GM18517 (cell line): ENCODE results near the gene MIDN.

Source experiments
- ATAC-seq: cut with Tn5 transposase; IDR thresholded peaks from one replicate; pipeline ENCODE4 v1.9.1; 2021; ENCODE audit warnings: mild to moderate bottlenecking, moderate library complexity; ENCODE audit not compliant: unreplicated experiment

MIDN gene

DNA sequence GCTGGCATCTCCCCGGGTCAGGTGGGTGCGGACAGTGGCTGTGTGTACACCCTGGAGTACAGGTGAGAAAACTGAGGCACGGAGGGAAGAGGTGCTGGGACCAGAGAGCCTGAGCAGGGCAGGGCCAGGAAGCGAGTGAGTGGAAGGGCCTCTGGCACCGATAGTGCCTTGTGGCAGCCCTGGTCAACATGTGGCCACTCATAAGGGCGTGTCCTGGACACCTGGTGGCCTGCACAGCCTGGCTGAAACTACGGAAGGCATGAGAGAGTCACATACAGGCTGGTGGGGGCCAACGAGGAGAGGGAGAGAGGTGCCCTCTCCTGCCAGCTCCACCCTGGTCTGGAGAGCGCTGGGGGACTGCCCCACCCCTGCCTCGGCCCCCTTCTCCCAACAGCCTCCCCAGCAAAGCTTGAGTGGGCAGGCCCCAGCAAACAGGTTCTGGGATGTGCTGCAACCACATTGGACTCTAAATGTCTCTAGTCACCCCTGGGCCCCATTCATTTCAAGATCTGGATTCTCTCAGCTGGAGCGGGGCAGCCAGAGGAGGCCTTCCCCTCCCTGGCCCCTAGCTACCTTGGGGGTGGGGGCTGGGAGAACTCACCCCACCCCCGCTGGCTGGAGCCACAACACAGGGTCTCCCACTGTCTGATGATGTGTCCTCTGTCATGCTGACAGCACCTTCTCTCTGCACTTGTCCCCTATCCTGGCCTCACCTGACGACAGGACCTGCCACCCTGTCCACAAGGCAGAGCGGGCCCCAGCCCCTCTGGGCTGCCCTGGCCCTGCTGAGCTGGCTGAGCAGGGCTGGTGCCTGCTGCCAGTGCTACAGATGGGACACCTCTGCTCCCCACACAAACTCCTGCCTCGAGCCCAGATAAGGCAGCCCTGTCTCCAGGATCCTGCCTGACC, 16.4 kb upstream of the MIDN start:
- ATAC-seq, result no peak

DNA sequence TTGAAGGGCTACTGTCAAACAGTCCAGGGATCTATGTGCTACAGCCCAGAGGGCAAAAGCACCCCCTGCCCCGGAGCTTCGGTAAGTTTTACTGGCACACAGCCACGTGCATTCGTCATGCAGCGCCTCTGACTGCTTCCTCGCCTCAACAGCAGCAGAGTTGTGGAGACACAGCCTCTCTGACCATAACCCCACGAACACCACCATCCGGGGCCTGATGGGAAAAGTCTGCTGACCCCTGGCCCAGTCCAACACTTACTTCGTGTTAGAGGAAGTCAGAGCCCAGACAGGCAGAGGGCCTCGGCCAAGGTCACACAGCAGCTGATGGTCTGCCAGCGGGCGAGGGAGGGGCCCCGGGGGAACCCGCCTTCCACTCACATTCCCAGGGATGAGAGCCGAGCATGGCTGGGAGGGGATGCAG, 15.7 kb upstream of the MIDN start:
- ATAC-seq, result no peak

DNA sequence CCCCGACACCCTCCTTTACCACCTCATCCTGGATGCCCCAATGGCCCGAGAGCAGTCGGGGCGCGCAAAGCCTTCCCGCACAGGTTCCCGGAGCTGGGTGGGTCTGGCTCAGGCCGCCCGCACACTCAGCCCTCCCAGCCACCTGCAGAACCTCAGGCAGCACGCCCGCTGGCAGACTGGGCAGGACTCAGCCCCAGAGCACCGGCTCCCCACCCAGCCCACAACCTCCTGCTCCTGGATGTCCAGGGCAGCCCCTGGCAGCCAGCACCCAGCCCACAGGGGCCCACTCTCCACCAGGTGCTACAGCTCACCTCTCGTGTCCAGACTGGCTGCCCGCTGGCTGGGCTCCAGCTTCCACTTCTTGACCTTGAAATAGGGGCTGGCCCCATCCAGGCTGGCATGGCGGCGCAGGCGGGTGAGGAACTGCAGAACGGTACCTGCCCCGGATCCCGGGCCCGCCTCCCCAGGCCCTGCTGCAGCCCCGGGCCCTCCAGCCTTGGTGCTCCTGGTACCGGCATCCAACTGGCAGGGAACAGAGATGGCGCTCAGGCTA, 15.2 kb upstream of the MIDN start:
- no peak for ATAC-seq

DNA sequence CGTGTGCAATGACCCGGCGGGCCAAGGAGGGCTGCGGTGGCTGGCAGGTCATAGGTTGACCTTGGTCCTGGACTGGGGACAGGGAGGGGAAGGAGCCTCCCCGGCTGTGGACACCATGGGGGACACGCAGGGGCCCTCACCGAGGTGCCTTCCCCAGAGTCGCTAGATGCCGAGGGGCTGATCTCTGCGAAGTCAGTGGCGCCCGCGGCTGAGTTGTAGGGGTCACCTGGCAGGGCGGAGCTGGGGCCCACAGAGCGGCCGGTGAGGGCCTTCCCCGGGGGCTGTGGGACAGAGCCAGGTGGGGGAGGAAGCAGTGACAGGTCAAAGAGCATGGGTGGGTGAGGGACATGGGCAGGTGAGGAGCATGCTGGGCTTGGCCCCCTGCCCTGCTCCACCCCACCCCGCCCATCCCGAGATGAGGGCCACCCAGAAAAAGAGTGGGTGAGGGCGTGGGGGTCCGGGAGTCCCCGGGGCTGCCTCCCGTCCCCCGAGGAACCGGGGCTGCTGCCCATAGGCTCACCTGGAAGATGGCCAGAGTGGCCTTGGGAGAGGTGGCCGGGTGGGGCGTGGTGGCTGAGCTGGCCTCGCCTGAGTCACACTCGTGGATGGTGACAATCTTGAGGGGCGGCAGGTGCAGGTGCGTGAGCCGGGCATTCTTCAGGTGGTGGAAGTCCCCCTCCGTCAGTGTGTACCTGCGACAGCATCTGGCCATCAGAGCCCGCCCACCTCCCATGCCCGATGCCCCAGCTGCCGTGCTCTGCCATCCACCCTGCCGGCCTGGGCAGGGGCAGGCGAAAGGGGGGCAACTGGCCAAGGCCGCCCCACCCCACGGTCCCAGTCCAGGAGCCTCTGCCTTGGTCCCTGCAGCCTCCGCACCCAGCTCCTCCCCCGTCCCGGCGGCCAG, 14.1 kb upstream of the MIDN start:
- ATAC-seq, result no peak

DNA sequence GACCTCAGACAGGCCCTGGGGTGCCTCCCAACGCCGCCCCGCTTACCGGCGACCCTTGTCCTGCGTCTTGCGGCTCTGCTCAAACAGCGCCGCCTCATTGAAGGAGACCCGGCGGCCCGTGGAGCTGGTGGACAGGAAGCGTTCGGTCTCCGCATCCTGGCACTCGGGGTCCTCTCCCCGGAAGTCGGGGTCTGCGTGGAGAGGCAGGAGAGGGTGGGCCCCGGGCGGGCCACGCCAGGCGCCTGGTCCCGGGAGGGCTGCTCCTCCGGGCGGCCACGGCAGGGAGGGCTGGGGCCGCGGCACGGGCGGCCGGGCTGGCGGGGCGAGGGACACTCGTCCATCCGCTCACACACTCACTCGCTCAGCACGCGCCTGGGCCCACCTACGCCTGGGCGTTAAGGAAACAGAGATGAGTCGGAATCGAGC, 13.4 kb upstream of the MIDN start:
- no peak for ATAC-seq

DNA sequence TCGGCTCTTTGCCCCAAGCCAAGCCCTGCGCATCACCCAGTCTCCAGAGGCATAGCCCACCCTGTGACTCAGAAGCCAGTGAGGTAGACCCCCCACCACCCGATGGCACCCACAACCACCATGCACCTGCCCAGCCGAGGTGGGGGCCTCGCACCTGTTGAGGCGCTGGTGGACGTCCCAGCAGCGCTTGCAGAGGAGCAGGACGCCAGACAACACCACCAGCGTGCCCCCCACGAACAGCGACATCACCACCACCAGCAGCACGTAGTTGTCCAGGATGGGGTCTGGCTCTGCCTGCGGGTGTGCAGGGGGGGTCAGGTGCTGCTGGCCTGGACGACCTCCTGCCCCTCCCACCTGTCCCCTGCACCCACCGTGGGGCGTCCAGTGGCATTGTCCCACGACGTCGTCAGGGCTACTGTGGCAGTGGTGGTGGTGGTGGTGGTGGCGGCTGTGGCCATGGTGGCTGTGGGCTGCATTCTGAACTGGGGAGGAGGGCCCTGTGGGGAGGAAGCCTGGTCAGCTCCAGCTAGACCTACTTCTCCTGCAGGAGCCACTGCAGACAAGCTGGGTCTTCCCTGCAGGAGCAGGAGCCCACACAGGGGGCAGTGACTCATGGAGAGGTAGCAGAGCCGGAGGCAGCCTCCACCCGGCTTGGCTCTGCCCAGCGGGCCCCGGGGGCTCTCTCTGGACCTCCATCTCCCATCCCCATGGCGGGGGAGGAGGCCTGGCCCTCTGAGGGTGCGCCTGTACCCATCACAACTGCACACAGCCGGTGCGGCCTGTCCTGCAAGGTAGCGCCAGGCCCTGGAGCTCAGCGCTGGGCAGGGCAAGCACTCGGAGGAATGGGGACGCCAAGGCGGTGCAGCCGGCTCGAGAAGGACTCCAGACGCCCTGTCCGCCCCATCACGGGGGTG, 12.5 kb upstream of the MIDN start:
- no peak for ATAC-seq

DNA sequence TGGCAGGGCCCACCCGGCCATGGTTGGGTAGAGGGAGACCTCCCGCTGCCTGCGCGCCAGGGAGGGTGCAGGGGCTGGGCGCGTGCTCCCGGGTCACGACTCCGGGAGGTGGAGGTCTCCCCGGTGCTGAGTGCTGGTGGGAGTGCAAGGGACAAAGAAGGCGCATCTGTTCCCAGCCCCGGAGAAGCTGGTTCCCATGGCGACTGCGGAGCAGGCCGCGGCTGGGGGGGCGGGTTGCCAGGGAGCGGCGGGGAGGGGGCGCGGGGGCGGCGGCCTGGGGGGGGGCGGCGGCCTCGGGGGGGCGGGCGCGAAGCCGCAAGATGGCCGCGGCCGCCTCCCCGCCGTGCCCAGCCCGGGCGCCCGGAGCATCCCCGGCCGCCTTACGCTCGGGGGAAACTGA, 11.8 kb upstream of the MIDN start:
- no peak for ATAC-seq

DNA sequence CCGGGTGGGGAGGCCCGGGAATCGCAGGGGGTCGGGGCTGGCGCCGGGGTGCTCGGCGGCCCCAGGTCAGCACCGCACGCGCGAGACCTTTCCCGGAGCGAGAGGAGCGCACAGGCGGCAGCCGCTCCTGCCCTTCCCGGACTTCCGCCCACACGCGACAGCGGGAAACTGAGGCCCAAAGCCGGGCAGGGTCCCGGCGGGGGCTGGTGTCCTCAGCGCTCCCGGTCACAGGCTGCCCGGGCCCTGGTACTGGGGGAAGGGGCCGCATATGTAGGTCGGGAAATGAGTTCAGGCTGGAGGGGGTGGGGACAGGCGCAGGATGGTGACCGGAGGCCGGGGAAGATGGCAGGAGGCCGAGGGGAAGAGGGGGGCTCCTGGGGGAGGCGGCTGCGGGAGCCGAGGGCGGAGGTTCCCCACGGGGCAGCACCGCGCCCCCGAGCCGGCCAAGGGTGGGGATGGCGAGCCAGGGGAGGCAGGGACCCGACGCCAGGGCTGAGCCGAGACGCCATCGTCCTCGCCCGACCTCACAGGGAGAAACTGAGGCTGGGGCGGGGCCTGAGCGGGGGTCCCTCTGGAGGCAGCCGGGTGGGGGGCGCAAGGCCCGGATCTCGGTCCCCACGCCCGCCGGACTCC, 11.2 kb upstream of the MIDN start:
- ATAC-seq, result no peak

DNA sequence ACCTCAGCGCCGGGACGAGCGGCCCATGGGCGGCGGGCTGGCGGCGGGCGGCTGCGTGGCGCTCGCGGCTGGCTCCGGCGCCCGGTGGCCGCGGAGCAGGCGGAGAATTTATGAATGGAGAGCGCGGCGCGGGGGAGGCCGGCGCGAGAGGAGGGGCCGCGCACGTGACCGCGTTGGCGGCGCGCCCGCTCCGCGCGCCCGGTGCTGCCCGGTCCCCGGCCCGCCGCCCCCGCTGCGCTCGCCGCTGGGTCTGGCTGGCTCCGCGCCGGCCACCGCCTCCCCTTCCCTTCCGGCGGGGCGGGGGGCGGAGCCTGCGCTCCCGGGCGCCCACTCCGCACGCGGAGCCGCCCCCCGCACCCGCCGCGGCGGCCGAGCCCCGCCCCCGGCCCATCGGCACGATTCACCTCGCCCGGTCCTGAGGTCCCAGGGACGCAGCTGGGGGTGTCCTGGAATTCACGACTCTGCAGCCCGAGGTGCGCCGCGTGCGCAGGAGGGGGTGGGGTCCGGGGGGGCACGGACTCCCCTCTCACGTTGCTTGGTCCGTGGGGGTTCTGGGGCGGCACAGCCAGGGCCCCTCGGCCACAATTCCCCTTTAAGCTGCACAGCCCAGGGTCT, 10.5 kb upstream of the MIDN start, which contains the start of gene CBARP:
TSS of gene CBARP (minus strand) at position 252 of the 615 bp plus-strand sequence. CDS start 1,905 bp downstream, outside the sequence.
- no peak for ATAC-seq

DNA sequence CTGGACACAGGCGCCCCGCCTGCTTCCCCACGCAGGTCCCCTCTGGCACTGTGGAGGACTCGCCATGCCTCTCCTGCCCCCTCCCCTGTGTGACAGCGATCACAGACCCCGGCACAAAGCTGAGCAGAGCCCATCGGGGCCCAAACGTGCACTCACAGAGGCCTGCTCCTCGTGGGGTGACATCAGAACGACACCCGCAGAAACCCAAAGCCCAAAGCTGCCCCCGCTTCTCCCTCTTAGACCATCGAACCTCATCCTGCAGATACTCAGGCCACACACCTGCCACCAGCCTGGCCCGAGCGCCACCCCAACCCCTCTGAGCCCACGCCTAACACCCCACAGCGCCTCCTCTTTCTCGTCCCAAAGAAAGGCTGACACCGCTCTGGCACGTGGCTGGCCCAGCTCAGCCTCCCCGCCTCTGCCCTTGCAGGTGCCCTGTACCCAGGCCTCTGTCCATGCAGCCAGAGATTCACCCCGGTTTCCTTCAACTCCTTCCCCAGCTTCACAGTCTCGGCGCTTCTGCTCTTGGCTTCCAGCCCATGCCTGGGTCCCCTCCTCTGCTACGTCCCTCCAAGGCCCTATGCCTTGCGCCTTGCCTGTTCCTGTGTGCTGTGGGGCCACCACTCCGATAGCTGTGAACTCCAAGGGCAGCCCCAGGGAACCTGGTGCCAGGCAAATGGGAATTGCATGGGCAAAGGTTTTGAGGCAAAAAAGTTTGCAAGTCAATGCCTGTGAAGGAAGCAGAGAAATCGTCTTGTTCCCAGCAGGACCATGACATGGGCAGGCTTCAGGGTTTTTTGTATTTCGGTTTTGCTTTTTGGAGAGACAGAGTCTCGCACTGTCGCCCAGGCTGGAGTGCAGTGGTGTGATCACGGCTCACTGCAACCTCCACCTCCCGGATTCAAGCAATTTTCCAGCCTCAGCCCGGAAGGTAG, 9.7 kb upstream of the MIDN start:
- no peak for ATAC-seq

DNA sequence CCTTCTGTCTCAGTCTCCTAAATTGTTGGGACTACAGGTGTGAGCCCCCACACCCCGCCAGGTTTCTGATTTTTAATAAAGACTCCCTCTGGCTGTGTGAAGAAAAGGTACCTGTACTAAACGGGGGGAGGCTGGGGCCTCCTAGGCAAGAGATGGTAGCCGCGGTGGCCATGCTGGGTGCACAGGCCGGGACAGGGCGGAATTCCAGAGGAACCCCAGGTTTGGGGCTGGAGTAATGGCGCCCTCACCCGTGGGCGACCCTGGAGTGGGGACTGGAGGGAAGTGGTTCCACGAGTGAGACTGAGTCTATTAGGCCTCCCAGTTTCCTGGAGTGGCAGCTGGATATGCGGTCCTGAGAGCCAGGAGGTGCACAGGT, 9.0 kb upstream of the MIDN start:
- no peak for ATAC-seq

DNA sequence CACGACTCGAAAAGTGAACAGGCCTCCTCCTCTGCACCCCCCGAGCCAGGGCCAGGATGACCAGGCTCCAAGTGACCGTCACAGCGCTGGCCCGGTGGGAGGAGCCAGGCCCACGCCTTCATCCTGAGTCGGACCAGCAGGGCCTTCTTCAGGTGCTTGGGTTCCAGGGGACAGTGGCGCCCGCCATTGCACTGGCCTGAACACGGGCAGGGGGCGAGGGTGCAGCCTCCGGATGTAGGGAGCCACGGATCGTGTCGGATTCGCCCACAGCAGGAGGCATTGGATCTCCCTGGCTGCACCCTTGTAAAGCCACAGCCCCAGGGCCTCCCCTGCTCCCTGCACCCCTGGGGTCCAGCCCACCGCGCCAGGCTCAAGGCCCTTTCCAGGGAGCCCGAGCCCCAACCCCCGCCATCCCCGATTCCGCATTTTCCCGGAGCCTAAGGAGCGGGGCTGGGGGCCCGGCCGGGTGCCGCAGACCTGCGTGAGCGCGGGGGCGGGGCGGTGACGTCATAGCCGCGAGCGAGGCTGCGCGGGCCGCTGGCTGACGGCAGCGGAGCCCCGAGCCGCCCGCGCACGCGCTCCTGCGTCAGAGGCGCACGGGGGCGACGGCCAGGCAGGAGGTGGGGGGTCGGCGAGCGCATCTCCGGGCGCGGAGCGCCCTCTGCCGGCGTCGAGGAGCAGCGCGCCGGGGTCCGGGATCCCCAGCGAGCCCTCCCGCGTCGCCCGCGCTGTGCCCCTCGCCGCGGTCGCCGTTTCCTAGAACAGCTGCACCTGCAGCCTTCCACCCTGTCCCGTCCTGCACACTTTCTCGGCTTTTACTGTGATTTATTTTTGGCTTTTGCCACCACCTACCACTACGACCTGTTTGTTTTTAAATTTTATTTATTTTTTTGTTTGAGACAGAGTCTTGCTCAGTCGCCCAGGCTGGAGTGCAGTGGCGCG, 8.3 kb upstream of the MIDN start:
- ATAC-seq, result no peak

DNA sequence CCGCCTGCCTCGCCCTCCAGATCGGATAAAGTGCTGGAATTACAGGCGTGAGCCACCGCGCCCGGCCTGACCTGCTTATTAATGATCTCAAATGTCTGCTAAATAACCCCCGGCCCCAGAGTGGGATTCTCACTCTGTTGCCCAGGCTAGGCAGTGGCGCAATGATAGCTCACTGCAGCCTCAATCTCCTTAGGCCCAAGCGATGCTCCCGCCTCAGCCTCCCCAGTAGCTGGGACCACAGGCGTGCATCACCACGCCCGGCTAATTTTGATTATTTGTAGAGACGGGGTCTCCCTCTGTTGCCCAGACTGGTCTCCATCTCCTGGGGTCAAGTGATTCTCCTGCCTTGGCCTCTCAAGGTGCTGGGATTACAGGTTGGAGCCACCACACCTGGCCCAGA, 7.5 kb upstream of the MIDN start:
- ATAC-seq, result no peak

DNA sequence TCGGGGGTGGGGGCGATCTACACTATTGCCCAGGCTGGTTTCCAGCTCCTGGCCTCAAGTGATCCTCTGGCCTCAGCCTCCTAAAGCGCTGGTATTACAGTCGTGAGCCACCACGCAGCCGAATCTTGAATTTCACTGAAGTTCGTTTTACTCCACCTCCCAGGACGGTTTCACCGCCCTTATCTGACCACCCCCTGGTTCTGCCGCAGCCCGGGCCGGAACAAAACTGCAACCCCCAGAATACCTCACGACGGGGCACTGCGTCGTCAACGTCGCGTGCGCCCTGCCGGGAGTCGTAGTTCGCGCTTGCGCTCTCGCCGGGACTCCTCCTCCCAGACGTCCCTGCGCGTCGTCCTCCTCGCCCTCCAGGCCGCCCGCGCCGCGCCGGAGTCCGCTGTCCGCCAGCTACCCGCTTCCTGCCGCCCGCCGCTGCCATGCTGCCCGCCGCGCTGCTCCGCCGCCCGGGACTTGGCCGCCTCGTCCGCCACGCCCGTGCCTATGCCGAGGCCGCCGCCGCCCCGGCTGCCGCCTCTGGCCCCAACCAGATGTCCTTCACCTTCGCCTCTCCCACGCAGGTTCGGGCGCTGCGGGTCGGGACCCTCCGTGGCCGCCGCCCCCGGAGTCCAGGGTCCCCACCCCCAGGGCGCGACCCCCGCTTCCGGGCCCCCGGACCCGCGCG, 6.8 kb upstream of the MIDN start, which contains the start of gene ATP5F1D:
TSS of gene ATP5F1D (plus strand) at position 335 of the 679 bp plus-strand sequence. CDS start at position 435, 100 bp downstream.
- ATAC-seq, result peak; percentile 49

DNA sequence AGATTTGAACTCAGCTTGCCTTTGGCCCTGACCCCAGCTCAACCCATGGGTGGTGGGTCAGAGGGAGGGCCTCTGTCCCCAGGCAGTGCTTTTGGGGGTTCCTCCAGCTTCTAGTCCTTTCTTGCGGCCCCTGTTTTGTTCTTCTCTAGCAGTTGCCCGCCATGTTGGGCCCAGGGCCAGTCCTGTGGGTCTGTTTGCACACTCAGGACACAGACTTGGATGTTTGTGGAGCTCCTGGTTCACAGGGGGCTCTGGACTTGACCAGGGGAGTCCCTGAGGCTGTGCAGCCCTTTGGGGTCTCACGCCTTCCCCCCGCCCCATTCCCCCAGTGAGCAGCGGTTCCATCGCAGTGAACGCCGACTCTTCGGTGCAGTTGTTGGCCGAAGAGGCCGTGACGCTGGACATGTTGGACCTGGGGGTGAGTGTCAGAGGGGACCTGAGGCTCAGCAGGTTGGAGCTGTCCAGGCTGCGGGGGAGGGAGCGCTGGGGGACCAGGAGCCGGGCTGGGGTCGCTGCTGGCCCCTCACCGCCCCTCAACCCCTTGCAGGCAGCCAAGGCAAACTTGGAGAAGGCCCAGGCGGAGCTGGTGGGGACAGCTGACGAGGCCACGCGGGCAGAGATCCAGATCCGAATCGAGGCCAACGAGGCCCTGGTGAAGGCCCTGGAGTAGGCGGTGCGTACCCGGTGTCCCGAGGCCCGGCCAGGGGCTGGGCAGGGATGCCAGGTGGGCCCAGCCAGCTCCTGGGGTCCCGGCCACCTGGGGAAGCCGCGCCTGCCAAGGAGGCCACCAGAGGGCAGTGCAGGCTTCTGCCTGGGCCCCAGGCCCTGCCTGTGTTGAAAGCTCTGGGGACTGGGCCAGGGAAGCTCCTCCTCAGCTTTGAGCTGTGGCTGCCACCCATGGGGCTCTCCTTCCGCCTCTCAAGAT, 4.4 kb upstream of the MIDN start:
- ATAC-seq, result no peak
